GM21529 (cell line): ENCODE data around the gene EVPLL.
"Not testable (repeated sequence)": the region's sequence is repeated elsewhere in the genome, so short reads cannot be mapped to it uniquely, and the experiment has no call there.

Experiments used
- ATAC-seq: cut with Tn5 transposase; IDR thresholded peaks from one replicate; pipeline ENCODE4 v1.9.1; 2021; ENCODE audit not compliant: unreplicated experiment

The EVPLL gene

GRCh38 chr17:18422464-18422863 lies 44.9 kb downstream of the EVPLL start:
- not testable (repeated sequence) for ATAC-seq

- not testable (repeated sequence) for ATAC-seq
Observed at GRCh38 chr17:18423015-18423414, 45.4 kb downstream of the EVPLL start.

- ATAC-seq = not testable (repeated sequence)
Observed at GRCh38 chr17:18425593-18425992, 48.0 kb downstream of the EVPLL start.

- not testable (repeated sequence) for ATAC-seq
Observed at GRCh38 chr17:18426639-18427038, 49.1 kb downstream of the EVPLL start.

- ATAC-seq = not testable (repeated sequence)
Observed at GRCh38 chr17:18432206-18432605, 54.6 kb downstream of the EVPLL start.
